HFF-Myc (cell line): Measurements from ENCODE around the gene PHTF1.

Experiments used
- DNase-seq: peaks from one replicate; pipeline ENCODE4 v3.0.0-alpha.2; 2011; ENCODE audit warnings: low read depth; ENCODE audit errors: extremely low read depth
- H3K4me3 ChIP-seq: replicated peaks from 2 replicates; pipeline ENCODE4 v1.5.1; 2011; ENCODE audit warnings: low read depth, mild to moderate bottlenecking, control low read depth, low read length
- CTCF ChIP-seq: IDR thresholded peaks from 2 replicates; pipeline ENCODE4 v1.5.1; 2012; ENCODE audit warnings: mild to moderate bottlenecking, low read depth, low read length, control low read depth; ENCODE audit errors: missing control alignments

PHTF1 gene

GRCh38 chr1:113751114-113751513 is 8.2 kb downstream of the PHTF1 start:
- no peak overlapping the region for H3K4me3 ChIP-seq
- no peak for DNase-seq
- TF ChIP-seq CTCF = no peak

DNA sequence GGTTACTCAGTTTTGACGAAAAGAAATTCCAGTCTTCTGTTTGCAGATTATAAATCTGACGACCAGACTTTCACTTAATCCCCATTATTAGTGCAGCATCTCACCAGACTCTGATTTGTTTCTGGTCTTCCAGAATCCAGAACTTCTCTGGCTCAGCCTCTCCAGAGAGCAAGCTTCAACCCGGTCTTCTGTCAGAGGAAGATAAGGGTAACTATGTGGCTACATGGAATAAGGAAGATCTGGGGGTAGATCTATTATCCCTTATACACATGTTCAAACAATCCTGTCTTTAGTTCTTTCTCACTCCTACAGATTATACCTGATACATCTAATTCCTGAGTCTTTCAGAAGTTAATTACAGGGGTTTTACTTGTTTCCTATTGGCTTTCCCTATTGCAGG is 9.9 kb downstream of the PHTF1 start:
- no peak overlapping the region for H3K4me3 ChIP-seq
- TF ChIP-seq CTCF = no peak
- DNase-seq = no peak

DNA sequence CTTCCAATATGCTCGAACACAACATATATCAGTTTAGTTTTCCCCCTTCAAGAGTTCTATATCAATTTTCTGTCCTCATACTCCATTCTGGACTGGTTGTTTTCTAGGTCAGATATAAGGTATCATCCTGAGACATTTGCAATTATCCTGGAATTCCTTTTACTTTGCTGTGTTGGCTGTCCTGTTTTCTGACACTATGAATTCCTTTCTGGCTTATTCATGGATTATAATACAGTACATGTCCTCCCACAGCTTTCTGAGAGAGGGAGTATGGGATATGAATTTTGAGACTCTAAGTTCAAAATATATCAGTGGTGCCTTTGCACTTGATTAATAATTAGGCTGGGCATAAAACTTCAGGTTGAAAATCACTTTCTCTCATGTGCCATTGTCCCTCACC is 11.9 kb downstream of the PHTF1 start:
- H3K4me3 ChIP-seq = no peak overlapping the region
- TF ChIP-seq CTCF = no peak
- no peak for DNase-seq

GRCh38 chr1:113745425-113745824 is 13.9 kb downstream of the PHTF1 start:
- TF ChIP-seq CTCF = no peak
- no peak for DNase-seq
- H3K4me3 ChIP-seq = no peak overlapping the region

DNA sequence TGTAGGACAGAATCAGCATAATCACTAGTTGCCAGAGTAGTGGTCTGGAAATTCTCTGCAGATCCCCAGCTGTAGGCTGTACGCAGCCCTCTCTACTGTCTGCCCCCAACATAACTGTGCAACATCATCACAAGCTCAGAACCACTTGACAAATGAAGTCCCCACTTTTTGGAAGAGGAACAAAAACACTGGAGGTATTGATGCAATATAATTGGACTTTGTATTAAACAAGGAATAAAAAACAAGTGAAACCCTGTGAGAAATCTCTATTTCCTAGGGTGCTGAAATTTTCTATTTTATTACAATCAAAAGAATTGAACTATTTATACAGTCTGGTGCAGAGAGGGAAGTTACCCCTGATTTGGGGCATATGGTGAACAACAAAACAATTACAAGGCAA is 15.2 kb downstream of the PHTF1 start:
- TF ChIP-seq CTCF = no peak
- H3K4me3 ChIP-seq = no peak overlapping the region
- no peak for DNase-seq

DNA sequence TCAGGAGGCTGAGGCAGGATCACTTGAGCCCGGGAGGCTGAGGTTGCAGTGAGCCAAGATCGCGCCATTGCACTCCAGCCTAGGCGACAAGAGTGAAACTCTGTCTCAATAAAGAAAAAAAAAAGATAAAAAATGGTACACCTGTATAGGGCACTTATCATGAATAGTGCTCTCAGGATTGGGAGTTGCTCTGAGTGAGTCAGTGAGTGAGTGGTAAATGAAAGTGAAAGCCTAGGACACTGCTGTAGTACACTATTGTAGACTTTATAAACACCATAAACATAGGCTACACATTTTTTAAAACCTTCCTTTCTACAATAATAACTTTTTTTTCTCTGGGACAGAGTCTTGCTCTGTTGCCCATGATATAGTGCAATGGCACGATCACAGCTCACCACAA is 16.8 kb downstream of the PHTF1 start:
- no peak for DNase-seq
- TF ChIP-seq CTCF = no peak
- H3K4me3 ChIP-seq = no peak overlapping the region

DNA sequence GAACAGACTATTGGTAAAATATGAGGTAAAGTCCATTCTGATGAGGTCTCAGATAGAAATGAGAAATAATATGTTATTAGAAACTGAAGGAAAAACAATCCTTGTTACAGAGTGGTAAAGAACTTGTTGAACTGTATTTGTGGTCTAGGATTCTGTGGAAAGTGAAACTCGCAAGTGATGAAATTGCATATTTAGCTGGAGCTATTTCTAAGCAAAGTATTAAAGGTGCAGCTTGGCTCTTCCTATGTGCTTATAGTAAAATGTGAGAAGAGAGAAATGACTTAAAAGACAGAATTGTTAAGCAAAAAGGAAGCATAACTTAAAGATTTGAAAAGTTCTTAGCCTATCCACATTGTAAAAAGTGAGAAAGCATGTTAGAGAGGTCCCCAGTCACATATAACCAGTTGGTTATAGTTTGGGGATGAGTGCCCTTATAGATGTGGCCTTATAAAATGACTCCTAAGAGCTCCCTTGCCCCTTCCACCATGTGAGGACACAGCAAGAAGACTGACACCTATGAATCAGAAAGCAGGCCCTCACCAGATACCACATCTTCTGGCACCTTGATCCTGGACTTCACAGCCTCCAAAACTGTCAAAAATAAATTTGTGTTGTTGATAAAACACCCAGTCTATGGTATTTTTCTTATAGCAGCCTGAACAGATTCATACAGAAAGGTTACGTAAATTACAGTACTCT is 24.8 kb downstream of the PHTF1 start:
- no peak for TF ChIP-seq CTCF
- no peak for DNase-seq
- no peak overlapping the region for H3K4me3 ChIP-seq
